ENCODE data around the gene TMEM238.

- no peak for TF ChIP-seq CTCF (IDR thresholded peaks at IDR 0.05)
- no peak for TF ChIP-seq EP300 (IDR thresholded peaks at IDR 0.05)
- TF ChIP-seq POLR2A (IDR thresholded peaks at IDR 0.05), result no peak
These were observed 14.3 kb downstream of the TMEM238 start for GRCh38 chr19:55369653-55370304.

All from sigmoid colon (tissue), 4 donors.